GM19397 (cell line): Measurements from ENCODE around the gene ADCY3.

Experiments
- ATAC-seq: cut with Tn5 transposase; IDR thresholded peaks from one replicate; pipeline ENCODE4 v1.9.1; 2021; ENCODE audit warnings: mild to moderate bottlenecking, moderate library complexity; ENCODE audit not compliant: unreplicated experiment

Gene ADCY3

DNA sequence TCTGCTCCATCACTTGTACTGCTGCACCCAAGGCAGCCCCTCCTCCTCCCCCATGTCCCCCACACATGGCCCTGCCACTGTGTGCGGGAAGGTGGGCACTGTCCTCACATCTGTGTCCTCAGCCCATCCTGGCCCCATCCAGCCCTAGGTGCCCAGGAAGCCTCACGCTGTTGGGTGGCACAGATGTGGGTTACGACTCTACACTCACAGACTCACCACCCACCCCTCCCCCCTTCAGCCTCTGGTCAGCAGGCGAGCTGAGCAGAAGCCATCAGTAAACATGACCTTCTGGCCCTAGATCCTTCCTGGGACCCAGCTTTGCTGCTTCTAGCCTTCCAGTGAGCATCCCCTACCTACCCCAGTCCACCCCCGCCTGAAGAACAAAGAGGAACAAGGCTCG, 43.0 kb downstream of the ADCY3 start:
- no peak for ATAC-seq

DNA sequence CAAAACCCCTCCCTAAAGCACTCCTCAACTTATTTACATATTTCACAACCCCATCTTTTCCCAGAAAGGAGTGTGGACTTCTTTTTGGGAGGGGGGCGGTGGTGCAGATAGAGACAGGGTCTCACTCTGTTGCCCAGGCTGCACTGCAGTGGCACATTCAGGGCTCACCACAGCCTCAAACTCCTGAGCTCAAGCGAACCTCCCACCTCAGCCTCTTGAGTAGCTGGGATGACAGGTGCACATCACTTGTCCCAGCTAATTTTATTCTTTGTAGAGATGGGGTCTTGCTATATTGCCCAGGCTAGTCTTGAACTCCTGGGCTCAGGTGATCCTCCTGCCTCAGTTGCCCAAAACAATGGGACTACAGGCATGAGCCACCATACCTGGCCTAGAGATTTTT, 44.1 kb downstream of the ADCY3 start:
- ATAC-seq = no peak

DNA sequence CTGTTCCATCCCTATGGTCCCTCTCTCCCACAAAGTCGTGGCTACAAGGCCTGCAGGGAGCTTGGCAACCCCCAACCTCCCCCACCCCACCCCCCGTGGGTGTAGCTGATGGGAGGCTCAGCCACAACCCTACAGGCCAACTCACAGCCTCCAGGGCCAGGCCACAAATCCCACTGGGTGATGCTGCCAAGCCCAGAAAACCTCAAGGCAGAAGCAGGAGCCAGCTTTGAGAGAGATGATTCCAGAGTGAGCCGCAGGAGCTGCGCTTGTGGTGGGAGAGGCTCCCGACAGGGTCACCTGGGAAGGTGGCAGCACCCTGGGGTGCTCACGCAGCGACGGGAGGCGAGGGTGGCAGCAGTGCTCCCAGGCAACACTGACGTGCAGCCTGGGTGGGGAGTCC, 44.8 kb downstream of the ADCY3 start:
- no peak for ATAC-seq

DNA sequence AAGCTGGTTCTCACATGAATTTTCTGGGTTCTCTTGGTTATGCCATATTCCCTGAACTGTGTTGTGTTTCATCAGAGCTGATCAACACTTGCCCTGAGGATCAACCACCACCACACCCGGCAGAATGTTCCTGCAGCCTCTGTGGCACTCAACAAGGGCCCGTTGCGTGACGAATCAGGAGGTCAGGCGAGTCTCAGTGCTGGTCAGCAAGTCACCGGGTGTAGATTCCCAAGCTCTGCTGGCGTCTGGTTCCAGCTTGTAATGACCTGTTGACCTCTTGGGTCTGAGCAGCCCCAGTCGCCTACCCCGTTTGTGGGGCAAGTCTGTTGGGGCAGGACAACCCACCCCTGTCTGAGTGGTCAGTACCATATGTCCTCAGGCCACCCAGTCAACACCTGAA, 46.0 kb downstream of the ADCY3 start:
- no peak for ATAC-seq

DNA sequence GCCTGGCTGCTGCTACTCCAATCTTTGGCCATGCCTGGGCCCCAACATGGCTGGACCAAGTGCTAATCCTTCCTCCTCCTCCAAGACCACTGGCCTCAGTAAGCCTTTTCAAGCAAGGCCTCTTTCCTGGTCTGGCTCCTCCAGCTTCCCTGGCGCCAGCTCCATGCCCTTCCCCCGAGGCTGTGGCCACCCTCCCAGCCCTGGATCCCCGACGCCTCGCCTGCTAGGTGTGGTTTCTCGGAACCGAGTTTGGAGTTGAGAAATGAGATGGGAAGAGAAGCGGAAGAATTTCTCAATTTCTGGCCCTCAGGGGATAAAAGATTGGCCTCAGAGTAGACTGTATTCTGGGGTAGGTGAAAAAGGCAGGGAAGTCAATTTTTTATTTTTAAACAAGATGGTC, 46.4 kb downstream of the ADCY3 start:
- ATAC-seq = no peak

DNA sequence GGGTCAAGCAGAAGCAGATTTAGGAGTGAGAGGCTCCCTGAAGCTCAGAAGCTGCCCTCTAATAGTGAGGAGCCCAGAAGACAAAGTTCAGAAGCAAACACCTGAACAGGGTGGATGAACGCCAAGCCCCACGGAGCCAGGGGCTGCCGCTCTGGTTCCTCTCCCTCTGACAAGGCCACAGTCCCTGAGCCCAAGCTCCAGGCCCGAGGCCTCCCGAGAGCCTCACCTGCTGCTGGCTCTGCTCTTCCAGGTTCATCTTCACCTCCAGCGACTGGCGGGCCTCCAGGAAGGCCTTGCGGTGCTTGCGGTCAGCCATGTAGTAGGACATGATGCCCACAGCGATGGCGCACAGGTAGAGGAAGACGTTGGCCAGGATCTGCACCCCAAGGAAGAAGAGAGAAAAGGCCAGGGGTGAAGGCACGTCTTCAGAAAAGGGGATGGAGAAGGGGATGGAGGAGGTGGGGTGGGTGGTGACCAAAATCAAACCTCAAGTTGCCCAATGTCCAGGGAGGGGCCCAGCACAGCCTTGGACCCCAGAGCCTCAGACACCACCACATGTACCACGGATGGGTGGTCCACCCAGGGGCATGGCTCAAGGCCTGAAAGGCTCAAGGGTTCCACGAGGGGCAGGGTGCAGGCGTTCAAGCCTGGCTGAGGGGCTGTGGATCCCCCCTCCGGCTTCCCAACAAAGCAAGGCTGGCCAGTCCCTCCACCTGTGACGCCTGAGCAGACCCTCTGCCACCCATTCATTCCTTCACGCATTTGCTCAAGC, 47.5 kb downstream of the ADCY3 start:
- no peak for ATAC-seq

DNA sequence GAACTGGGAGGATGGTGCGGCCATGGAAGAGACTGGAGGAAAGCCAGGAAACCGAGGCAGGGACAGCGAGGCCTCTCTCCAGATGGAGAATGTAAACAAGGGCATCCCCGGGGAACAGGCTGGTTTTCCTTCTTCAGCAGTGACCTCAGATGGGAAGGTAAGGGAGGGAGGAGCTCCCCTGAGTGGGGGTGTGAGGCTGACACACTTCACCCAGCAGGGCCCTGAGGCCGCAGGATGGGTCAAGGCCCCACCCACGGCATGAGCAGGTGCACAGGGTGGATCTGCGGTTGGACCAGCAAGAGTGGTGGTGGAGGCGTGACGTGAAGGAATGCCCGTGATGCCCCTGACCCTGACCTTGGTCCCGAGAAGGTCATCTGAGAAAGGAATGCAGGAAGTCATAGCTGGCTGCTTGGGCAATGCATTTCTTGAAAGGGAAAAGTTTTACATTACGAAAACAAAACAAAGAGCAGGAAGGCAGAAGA, 48.1 kb downstream of the ADCY3 start:
- no peak for ATAC-seq

DNA sequence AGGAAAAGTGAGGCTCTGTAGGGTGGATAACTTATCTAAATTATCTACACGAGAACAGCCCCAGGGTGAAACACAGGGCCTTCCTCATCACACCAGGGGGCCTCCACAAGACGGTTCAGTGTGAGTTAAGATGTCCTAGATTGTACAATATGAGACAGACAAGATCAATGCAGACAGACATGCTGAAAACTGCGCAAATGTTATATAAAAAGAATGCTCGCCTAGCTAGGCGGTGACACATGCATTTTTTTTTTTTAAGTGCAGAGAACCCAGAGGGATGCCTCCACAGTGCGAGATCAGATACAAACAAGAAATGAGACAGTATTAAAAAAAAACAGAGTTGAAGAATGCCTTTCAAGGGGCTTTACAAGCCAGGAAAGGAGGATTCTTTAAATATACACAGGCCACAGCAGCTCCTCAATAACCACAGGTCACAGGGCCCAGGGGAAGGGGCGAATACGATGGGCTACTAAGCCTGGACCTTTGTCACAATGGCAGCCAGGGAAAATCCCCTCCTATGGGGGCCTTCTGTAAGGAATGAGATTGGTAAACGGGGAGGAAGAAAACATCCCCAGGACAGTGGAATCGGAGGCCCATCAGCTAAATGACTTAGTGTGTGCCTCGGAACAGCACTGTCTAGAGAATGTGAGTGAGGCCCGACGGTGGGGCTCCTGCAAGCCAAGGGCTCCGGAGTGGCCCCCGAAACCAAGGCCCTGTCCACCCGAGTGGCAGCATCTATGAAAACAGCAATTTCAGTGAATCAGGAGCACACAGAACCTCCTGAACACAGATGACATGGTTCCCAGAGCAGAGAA, 48.9 kb downstream of the ADCY3 start:
- no peak for ATAC-seq

DNA sequence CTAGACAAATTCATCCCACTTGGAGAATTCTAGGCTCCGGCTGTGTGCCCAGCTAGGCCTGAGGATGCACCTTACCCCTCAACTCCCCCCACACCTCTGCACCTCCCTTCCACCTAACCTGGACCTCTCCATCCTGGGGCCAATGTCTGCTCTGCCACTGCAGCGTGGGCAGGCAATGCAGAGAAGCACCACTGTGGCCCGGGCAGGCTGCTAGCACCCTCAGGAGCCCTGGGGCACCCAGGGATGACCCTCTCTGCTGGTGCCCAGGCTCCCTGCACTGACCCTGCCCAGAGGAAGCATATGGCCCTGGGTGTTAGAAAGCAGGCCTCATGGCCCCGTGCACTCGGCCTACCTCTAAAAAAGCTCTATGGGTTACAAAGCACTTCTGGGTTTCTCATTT, 49.6 kb downstream of the ADCY3 start:
- ATAC-seq = no peak

DNA sequence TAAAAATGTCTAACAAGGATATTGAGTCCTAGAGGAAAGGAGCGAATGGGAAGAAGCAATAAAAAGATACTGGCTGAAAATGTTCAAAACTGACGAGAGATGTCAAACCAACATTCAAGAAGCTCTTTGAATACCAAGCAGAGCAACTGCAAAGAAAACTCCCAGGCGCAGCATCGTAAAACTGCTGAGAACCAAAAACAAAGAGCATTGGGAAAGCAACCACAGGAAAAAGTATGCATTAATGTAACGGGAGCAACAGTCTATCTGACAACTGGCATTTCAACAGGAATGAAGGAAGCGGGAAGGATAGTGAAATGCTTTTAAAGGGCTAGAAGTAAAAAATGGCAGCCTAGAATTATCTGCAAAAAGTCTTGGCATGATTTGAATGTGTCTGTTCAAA, 53.1 kb downstream of the ADCY3 start:
- no peak for ATAC-seq

DNA sequence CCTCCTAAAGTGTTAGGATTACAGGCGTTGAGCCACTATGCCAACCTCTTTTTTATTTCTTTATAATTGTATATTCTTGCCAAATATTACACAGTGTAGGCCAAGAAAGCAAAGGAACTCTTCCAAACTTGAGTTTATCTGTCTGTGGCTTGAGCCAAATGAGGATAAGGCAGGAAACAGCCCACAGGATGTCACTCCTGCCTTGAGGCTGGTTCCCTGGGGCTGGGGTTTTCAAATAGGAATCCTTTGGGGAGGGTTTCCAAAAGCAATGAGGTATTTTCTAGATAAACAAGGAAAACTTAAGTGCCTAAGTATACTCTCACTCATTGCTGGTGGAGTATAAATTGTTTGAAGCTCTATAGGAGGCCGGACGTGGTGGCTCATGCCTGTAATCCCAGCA, 56.4 kb downstream of the ADCY3 start:
- no peak for ATAC-seq

DNA sequence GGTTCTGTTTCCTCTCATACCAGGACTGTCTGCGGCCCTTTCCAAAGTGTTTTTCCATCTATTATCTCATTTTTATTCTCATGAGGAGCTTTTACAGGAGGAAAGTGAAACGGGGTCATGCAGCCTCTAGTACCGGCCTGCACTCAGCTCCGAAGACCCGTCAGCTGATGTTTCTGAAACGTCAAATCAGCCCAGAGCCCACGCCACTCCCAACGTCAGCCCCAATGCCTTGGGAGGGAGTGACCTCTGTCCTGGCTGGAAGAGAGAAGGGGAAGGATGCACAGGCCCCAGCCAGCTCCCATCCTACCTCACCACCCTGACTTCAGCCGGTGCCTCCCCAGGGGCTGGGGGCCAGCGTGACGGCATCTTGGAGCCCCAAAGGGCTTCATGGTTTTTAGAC, 58.5 kb downstream of the ADCY3 start:
- ATAC-seq = no peak

DNA sequence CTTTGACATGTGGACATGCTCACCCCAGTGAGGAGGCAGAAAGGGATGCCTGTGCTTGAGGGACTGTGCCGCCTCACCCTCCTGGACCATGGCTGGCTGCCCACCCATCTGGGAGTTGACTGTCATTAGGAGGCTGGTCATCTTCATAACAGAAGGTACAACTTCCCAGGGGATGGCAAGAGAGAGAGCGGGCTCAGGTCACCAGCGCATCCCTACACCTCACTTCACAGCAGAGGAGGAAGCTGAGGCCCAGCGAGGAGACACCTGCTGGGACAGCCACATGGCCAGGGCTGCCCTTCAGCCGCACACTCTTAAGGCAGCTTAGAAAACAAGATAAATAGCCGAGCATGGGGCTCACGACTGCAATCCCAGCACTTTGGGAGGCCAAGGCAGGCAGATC, 59.4 kb downstream of the ADCY3 start:
- no peak for ATAC-seq

DNA sequence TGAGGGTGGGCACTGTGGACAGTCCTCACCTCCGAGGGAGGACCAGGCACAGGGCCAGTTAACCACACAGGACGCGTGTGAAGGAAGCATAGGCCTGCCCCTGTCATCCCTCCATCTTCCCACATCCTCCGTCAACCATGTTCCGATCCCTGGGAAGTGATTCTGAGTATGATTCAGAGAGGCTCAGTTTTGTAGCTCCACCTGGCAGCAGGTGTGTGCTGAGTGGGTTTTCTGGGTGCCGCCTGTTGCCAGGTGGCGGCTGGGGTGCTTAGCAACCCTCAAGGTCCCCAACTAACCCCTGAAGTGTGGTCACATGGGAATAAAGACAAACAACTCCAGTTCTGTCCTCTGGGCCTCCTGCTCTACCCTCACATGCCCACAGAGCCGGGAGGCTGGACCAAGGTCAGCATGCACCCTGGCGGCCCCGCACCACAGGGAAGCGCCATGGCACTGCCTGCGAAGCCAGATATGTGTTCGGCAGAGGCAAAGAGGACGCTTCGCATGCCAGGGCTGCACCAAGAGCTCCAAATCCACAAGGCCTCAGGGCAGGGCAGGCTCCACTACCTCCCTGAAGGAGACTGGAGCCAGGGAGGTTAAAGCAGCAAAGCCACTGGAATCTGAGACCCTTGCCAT, 60.0 kb downstream of the ADCY3 start:
- no peak for ATAC-seq

DNA sequence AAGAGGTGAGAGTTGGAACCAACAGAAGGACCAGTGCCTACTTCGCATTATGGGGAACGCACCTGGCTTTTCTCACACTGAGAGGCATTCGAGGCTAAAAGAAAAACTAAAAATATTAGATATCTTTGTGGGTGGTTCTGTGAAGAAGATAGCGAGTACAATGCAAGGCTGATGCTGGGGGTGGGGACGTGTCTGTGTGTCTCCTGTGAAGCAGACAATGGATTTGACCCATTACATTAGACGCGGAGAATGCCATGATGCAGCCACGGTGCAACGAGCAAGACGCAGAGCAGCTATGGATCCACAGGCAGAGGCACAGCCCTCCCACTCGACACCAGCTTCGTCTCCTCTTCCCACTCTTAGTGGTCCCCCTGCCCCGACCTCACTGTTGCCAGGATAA, 61.0 kb downstream of the ADCY3 start:
- no peak for ATAC-seq

DNA sequence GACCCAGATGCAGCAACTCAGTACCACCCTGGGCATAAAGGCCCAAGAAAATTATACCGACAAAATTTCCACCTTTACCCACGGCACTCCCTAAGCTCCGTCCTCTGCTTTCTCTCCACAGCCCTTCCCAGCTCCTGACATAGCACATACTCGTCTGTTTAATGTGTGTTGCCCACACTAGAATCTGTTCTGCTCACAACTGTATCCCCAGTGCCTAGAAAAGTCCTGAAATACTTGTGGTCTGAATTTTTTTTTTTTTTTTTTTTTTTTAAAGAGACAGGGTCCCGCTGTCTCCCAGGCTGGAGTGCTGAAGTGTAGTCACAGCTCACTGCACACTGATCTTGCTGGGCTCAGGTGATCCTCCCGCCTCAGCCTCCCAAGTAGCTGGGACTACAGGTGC, 62.3 kb downstream of the ADCY3 start:
- no peak for ATAC-seq

DNA sequence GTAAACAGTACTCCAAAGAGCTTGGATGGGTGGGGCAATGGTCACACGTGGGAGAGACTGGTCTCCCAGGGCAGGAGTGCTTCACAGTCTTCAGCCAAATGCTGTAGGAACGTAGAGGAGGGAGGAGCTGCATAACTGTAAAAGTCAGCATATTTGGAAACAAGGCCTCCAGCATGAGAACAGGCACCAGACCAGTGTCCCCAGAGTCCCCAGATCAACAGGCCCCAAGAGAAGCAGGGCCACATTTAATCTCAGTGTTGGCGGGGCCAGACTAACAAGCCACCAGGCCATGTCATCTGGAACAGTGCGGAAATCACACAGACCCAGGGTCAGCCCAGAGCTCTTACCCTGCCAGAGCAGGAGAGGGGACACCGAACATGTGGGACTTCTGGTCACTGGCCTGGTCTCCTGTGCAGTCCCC, 63.2 kb downstream of the ADCY3 start:
- ATAC-seq = no peak

DNA sequence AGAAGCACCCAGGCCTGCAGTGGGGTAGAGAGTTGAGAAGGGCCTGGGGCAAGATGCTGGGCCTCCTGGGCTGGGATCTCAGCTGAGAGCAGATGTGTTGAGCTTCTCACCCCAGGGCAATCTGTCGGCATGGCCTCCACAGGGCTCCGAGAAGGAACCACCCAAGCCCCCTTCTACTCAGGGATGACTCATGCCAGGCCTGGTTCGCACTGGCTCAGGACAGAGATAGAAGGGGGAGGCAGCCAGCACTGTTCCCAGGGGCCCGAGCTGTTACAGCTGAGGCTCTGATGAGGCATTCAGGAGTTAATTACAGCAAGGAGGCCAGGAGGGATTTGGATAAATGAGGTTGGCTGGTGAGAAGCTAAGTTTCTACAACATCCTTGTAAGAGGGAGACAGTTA, 64.3 kb downstream of the ADCY3 start:
- ATAC-seq = no peak

DNA sequence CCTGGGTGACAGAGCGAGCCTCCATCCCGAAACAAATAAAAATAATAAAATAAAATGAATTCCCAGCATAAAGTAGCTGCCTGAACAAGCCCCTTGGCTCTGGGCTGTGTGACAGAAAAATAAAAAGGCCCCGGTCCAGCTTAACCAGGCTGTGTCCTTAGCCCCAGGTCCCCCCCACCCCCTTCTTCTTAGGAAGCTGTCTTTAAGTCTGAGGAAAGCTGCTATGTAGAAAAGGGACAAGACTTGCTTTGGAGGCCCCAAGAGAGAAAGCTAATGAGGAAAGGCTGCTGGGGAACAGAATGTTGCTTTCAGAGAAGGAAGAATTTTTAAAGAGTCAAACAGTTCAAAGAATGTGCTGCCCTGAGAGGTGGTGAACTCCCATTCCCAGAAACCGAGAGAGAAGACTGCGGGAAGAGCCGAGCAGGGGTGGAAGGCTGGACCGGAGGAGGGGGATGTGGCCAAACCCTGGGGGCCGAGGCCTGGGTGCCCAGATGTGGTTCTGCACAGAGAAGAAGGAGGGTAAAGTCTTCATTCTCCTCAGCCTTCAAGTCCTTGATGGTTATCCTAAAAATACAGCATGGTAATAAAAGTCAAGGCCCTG, 64.9 kb downstream of the ADCY3 start:
- ATAC-seq = no peak

DNA sequence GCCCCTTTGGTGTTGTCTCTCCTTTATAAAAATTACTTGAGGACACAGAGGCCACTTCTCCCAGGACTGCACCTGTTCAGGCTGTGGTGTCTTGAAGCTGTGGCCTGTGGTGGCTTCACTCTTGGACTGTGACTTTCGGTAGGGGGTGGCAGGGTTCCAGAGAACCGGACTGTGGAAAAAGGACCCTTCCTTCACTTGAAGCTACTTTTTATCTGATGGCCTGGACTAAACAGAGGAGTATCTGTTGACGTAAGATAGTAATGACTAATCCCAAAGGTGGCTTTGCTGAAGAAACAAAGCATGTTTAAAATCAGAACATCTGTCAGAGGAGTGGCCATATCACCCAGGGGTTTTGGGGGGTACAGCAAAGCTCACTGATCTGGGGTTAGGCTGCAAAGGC, 66.0 kb downstream of the ADCY3 start:
- ATAC-seq = no peak

DNA sequence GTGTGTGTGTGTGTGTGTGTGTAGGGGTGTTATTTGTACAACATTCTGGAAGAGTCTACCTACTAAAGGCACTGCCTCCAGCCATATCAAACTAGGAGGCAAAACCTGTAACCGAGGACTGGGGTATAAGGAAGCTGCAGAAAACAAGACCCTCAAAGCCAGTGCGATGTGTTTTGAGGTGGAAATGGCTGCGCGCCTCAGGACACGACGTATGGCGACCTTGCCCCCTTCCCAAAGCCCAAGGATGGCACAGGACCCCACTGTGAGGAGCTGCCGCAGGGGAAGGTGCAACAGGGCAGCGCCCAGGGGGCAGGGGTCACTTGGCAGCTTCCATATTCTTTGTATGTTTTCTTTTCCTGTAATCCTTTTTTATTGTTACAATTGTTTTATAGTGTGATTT, 67.0 kb downstream of the ADCY3 start:
- ATAC-seq = no peak
